HG02885 (cell line): ENCODE data around the gene PLEKHA8.

Experiments used
- ATAC-seq: cut with Tn5 transposase; IDR thresholded peaks from one replicate; pipeline ENCODE4 v1.9.1; 2021; ENCODE audit warnings: mild to moderate bottlenecking; ENCODE audit not compliant: unreplicated experiment, poor library complexity

Gene PLEKHA8

DNA sequence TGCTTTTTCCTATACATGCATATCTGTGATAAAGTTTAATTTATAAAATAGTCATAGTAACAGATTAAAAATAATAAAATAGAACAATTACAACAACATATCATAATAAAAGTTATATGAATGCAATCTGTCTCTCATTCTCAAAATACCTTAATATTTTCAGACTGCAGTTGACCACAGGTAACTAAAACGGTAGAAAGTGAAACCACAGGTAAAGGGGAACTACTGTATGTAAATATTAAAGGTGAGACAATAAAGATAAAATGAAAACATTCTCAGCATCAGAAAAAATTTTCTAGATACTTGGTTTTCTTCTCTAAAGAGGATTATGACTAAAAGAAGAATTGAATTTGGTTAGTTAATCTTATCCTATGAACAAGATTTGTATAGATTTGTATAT lies 7.7 kb upstream of the PLEKHA8 start:
- no peak for ATAC-seq

DNA sequence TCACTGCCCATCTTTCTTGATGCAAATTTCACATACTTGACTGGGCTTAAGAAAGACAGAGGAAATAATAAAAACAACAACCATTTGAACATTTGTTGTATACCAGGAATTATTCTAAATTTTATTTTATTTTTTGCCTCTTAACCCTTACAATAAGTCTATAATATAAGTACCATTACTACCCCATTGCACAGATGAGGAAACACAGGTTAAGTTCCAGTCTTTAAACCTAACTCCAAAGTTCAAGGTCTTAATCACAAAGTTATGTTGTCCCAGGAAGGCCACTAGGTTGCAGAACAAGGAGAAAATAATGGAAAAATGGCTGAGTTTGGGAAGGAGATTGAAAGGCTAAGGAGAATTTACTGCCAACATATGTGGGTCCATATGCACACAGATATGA lies 5.2 kb upstream of the PLEKHA8 start:
- ATAC-seq = no peak

DNA sequence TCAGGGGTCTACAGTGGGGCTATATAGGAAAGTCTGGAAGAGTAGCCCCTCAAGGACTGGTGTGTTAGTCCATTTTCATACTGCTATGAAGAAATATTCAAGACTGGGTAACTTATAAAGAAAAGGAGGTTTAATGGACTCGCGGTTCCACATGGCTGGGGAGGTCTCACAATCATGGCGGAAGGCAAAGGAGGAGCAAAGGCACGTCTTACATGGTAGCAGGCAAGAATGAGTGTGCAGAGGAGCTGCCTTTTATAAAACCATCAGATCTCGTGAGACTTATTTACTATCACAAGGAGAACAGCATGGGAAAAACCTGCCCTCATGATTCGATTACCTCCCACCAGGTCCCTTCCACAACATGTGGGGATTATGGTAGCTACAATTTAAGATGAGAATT lies 4.7 kb upstream of the PLEKHA8 start:
- ATAC-seq = no peak

DNA sequence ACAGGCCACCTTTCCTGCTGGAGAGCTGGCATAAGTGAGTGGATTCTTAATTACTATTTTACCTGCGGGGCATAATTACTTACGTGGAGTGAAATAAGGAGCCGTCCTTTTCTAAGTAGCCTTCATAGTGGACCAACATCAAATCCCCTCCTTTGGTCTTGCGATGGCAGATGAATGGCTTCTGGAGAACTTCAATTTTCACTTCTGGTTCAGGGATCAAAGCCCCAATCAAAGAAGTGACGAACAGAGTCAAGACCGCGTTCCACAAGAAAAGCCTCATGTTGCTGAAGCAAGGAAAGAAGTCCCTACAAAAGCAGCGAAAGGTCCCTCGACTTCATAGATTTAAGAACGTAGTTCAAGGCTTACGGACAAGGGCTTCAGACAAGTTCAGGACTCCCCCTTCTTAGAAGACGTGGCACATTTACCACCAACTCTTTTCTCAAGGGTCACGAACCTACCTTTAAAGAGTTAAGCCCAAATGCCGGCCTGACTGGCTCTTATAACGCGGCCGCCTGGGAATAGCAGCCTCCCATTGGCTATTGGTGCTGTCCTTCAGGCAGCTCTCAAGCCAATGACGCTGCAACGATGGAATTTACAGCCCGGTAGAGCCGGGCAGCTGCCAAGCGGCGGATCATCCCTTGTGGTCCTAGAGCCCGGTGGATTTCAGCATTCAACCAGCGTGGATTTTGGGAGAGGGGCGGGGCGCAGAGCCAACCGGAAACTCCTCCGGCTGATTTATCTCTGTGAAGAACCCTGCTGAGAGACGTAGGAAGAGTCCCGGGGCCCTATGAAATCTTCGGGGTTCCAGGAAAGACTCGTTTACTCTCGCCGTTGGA lies 1.8 kb upstream of the PLEKHA8 start, which contains the start of gene FKBP14:
Gene FKBP14, minus strand, starts transcription at position 474 of the 836 bp plus-strand sequence. Its CDS starts 194 bp downstream, at position 280.
- peak; percentile 77 for ATAC-seq

- ATAC-seq = no peak
Measured at GRCh38 chr7:30027065-30027456, 1.2 kb upstream of the PLEKHA8 start.

- peak; percentile 2 for ATAC-seq
Measured at GRCh38 chr7:30027740-30028215, 434 bp upstream of the PLEKHA8 start.

DNA sequence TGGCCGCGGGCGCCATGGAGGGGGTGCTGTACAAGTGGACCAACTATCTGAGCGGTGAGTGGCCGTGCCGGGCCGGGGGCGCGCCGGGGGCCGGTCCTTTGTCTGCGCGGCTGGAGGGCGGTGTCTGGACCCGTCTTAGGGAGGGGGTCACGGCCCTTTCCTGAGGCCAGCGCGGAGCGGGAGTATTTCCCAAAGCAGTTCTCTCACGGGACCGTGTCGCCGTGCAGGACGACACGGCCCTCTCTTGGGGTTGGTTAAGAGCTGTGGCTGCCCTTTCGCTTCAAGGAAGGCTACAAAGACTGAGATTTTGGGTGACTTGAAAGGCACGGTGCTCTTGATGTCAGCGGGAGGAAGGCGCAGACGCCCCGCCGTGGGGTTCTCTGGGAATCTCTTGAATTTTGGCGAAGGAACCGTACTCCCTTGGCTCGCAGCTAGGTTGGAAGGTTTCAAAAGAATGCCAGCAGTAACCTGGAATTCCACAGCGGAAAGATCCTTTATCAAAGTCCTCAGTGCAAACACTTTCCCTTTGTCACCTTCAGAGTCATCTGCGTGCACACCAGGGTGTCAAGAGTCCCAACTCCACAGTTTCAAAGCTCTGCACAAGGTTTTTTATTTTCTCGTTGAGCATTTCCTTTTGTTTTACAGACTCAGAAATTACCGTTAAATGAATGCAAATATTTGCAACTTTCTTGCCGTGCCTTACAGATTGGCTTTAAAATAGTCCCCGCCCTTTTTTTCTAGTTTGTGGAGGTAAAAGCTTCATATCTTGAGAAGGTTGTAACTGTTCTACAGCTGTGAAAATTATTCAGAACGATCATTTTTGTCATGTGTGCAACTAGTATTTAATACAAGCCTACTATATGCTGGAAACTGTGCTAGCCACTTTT lies 780 bp downstream of the PLEKHA8 start:
- ATAC-seq = peak; percentile 22

GRCh38 chr7:30029696-30030095 lies 1.5 kb downstream of the PLEKHA8 start:
- ATAC-seq = no peak

- no peak for ATAC-seq
Measured at GRCh38 chr7:30032310-30033125, 4.3 kb downstream of the PLEKHA8 start.

DNA sequence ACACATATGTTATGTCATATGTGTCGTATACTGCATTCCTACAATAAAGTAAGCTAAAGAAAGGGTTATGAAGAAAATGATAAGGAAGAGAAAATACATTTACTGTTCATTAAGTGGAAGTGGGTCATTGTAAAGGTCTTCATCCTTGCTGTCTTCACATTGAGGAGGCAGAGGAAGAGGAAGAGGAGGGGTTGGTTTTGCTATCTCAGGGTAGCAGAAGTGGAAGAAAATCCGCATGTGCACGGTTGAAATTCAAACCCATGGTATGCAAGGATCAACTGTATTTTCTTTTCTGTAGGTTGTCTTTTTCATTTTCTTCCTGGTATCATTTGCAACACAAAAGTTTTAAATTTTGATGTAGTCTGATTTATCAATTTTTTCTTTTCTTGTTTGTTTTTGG lies 6.3 kb downstream of the PLEKHA8 start:
- no peak for ATAC-seq

DNA sequence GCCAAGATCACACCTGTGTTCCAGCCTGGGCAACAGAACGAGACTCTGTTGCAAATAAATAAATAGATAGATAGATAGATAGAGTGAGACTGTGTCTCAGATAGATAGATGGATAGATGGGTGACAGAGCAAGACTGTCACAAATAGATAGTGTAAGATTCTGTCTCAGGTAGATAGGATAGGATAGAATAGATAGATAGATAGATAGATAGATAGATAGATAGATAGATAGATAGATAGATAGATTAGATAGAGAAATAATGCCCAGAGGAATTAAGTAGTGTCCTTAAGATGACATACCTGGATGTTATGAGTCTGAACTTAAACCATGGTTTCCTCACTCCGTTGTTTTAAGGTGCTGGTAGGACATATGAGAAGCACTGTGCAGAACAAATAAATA lies 8.0 kb downstream of the PLEKHA8 start:
- no peak for ATAC-seq

DNA sequence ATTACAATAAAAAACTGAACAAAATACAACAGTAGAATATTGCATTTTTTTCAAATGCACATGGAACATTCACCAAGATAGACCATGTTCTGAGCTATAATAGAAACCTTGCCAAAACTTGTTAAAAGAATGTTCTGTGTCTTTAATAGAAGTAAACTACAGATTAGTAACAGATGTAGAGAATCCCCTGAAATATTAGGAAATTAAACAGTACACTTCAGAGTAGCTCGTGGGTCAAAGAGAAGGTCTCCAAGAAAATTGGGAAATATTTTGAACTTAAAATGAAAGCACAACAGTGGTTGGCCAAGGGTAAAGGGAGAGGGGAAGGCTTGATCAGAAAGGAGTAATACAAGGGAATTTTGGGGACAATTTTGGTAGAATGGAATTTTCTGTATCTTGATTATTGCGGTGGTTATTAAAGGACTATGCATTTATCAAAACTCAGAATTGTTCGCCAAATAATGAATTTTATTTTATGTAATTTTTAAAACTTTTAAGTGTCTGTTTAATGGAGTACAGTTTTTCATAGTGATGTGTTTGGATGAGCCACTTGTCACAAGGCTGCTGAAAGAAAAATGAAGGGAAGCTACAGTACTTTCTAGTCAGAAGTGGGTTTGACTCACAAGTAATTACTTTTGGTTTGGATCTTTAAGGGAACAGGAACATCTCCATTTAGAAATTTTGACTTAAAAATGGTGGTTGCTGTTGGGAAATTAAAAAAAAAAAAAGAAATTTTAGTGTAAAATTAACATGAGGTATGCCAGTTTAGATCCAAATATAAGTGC lies 10.2 kb downstream of the PLEKHA8 start:
- no peak for ATAC-seq

GRCh38 chr7:30040938-30041337 lies 12.7 kb downstream of the PLEKHA8 start:
- no peak for ATAC-seq

- ATAC-seq = no peak
Measured at GRCh38 chr7:30041526-30042269, 13.5 kb downstream of the PLEKHA8 start.

- no peak for ATAC-seq
Measured at GRCh38 chr7:30046127-30046770, 18.0 kb downstream of the PLEKHA8 start.

- ATAC-seq = no peak
Measured at GRCh38 chr7:30047124-30047523, 18.9 kb downstream of the PLEKHA8 start.

- ATAC-seq = no peak
Measured at GRCh38 chr7:30048582-30048981, 20.4 kb downstream of the PLEKHA8 start.

GRCh38 chr7:30049173-30049572 lies 21.0 kb downstream of the PLEKHA8 start:
- no peak for ATAC-seq
